ENCODE measurements around the gene PCDHGA9. TPM values are rescaled to one million over a fixed set of nuclear protein-coding genes. Genes with fewer than 3 reads are reported as not detected.
"Not testable (repeated sequence)": the region's sequence is repeated elsewhere in the genome, so short reads cannot be mapped to it uniquely, and the experiment has no call there.

The PCDHGA9 gene
- total and polyA plus RNA-seq, 2 donors (not counting 3 experiments of a cell fraction or from before 2014, with no cell fraction given) = 1.1 to 3.9 TPM

DNA sequence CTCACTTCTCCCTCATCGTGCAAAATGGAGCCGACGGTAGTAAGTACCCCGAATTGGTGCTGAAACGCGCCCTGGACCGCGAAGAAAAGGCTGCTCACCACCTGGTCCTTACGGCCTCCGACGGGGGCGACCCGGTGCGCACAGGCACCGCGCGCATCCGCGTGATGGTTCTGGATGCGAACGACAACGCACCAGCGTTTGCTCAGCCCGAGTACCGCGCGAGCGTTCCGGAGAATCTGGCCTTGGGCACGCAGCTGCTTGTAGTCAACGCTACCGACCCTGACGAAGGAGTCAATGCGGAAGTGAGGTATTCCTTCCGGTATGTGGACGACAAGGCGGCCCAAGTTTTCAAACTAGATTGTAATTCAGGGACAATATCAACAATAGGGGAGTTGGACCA is 28.7 kb downstream of the PCDHGA9 start:
- intact Hi-C loops (cut with micrococcal nuclease) = no loop called here
- peak overlapping the region; percentile 86 for H2AFZ ChIP-seq (ENCODE audit: low read depth, low read length)
- no peaks in the 10 kb centered on the region for H3K9me3 ChIP-seq (replicated peaks; ENCODE audit: control insufficient read depth, insufficient read depth, low read length)
- peaks cover 25 to 40% of the 10 kb centered on the region in 2 experiments for H3K27me3 ChIP-seq (ENCODE audit: control insufficient read depth in 2 of 2, insufficient read depth in 2 of 2, low read length in 2 of 2)
- POLR2A ChIA-PET = interaction anchor here (1.1 to 1.9 kb wide), 2 partner anchors 127 to 133 kb away, joined by 3 to 10 read pairs; no protein-coding TSS in a partner anchor
- FAIRE-seq (no peak), DNase-seq (ENCODE audit: low read depth, low spot score) (peak; percentile 33)
- TF ChIP-seq, protein P1, sequence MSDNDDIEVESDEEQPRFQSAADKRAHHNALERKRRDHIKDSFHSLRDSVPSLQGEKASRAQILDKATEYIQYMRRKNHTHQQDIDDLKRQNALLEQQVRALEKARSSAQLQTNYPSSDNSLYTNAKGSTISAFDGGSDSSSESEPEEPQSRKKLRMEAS (IDR thresholded peaks at IDR 0.05; ENCODE audit: insufficient read depth, insufficient read length) = no peak
- no peak for TF ChIP-seq FOS (IDR thresholded peaks at IDR 0.05; ENCODE audit: borderline replicate concordance, insufficient read depth, low read length)
- TF ChIP-seq, protein P2, sequence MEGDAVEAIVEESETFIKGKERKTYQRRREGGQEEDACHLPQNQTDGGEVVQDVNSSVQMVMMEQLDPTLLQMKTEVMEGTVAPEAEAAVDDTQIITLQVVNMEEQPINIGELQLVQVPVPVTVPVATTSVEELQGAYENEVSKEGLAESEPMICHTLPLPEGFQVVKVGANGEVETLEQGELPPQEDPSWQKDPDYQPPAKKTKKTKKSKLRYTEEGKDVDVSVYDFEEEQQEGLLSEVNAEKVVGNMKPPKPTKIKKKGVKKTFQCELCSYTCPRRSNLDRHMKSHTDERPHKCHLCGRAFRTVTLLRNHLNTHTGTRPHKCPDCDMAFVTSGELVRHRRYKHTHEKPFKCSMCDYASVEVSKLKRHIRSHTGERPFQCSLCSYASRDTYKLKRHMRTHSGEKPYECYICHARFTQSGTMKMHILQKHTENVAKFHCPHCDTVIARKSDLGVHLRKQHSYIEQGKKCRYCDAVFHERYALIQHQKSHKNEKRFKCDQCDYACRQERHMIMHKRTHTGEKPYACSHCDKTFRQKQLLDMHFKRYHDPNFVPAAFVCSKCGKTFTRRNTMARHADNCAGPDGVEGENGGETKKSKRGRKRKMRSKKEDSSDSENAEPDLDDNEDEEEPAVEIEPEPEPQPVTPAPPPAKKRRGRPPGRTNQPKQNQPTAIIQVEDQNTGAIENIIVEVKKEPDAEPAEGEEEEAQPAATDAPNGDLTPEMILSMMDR (IDR thresholded peaks at IDR 0.05; ENCODE audit: extremely low read depth in 1 of 2, insufficient read depth in 1 of 2, low read depth in 1 of 2, low read length in 2 of 2) = no peak
- TF ChIP-seq POLR2A (IDR thresholded peaks at IDR 0.05; ENCODE audit: low read depth, low read length) = no peak
- TF ChIP-seq MYC (IDR thresholded peaks at IDR 0.05; ENCODE audit: low read depth, low read length) = no peak
- no peak for TF ChIP-seq POLR2AphosphoS5 (IDR thresholded peaks at IDR 0.05; ENCODE audit: insufficient read depth, low read depth, low read length)
- TF ChIP-seq GATA2 (IDR thresholded peaks at IDR 0.05; ENCODE audit: insufficient read depth, insufficient read length, low read depth, low read length) = no peak
- no peak for TF ChIP-seq JUN (IDR thresholded peaks at IDR 0.05; ENCODE audit: borderline replicate concordance, insufficient read depth, insufficient read length, low read depth)
- no peak for TF ChIP-seq EZH2 (IDR thresholded peaks at IDR 0.05; ENCODE audit: borderline replicate concordance, low read depth, low read length, severe bottlenecking)
- H3K27ac ChIP-seq (ENCODE audit: insufficient read depth, low read depth, low read length) = no peak overlapping the region
- CTCF ChIA-PET = interaction anchor here (1.2 to 6.8 kb wide), 26 partner anchors 10 to 239 kb away, joined by 3 to 308 read pairs (median 20); partner anchors contain the start of genes PCDHB10, PCDHGA10, PCDHGA11 and PCDHGA3
- H3K4me3 ChIP-seq (replicated peaks in 1 of 3; ENCODE audit: insufficient read depth in 1 of 3, low read depth in 1 of 3, low read length in 3 of 3) = peak overlapping the region in 2 of 3 experiments; percentile 40 to 67
- H3K79me2 ChIP-seq (ENCODE audit: control insufficient read depth, insufficient read depth, low read length) = no peaks in the 10 kb centered on the region
- no peak overlapping the region for H3K9ac ChIP-seq (replicated peaks; ENCODE audit: extremely low read depth, insufficient read depth, low read length)
- H3K36me3 ChIP-seq (ENCODE audit: control insufficient read depth in 2 of 2, extremely low read depth in 1 of 2, insufficient read depth in 2 of 2, low read length in 2 of 2) = no peaks in the 10 kb centered on the region
- no peaks in the 10 kb centered on the region for H3K9me1 ChIP-seq (replicated peaks; ENCODE audit: control insufficient read depth, extremely low read depth, insufficient read depth, low read length)
- peak overlapping the region; percentile 93 for H3K4me2 ChIP-seq (ENCODE audit: insufficient read depth, low read length)
- H4K20me1 ChIP-seq (replicated peaks; ENCODE audit: control insufficient read depth, extremely low read depth, insufficient read depth, low read length) = no peaks in the 10 kb centered on the region
- dilution Hi-C loops (cut with MboI; ENCODE audit: extremely low pct_ligation_motif_present, low sequenced_read_pairs) = no loop called here
- no TSS peak for BruUV-seq (replicated peaks)
- H3K4me1 ChIP-seq (ENCODE audit: control insufficient read depth, extremely low read depth, insufficient read depth, low read length) = peaks cover 17% of the 10 kb centered on the region

DNA sequence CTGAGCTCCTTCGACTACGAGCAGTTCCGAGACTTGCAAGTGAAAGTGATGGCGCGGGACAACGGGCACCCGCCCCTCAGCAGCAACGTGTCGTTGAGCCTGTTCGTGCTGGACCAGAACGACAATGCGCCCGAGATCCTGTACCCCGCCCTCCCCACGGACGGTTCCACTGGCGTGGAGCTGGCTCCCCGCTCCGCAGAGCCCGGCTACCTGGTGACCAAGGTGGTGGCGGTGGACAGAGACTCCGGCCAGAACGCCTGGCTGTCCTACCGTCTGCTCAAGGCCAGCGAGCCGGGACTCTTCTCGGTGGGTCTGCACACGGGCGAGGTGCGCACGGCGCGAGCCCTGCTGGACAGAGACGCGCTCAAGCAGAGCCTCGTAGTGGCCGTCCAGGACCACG is 29.7 kb downstream of the PCDHGA9 start:
- DNase-seq (ENCODE audit: low read depth, low spot score); POLR2A ChIA-PET; H2AFZ ChIP-seq (ENCODE audit: low read depth, low read length); BruUV-seq (replicated peaks); H3K9me3 ChIP-seq (replicated peaks; ENCODE audit: control insufficient read depth, insufficient read depth, low read length); dilution Hi-C loops (cut with MboI; ENCODE audit: extremely low pct_ligation_motif_present, low sequenced_read_pairs); H3K9me1 ChIP-seq (replicated peaks; ENCODE audit: control insufficient read depth, extremely low read depth, insufficient read depth, low read length); H3K9ac ChIP-seq (replicated peaks; ENCODE audit: extremely low read depth, insufficient read depth, low read length); FAIRE-seq; intact Hi-C loops (cut with micrococcal nuclease); H3K27ac ChIP-seq (ENCODE audit: insufficient read depth, low read depth, low read length); H3K36me3 ChIP-seq (ENCODE audit: control insufficient read depth in 2 of 2, extremely low read depth in 1 of 2, insufficient read depth in 2 of 2, low read length in 2 of 2); H4K20me1 ChIP-seq (replicated peaks; ENCODE audit: control insufficient read depth, extremely low read depth, insufficient read depth, low read length); H3K79me2 ChIP-seq (ENCODE audit: control insufficient read depth, insufficient read depth, low read length); H3K4me3 ChIP-seq (replicated peaks in 1 of 3; ENCODE audit: insufficient read depth in 1 of 3, low read depth in 1 of 3, low read length in 3 of 3): not testable (repeated sequence)
- Histone ChIP-seq H3K27me3 (ENCODE audit: control insufficient read depth in 2 of 2, insufficient read depth in 2 of 2, low read length in 2 of 2) (peaks cover 20 to 32% of the 10 kb centered on the region in 2 experiments), H3K4me1 (ENCODE audit: control insufficient read depth, extremely low read depth, insufficient read depth, low read length) (peaks cover 17% of the 10 kb centered on the region), H3K4me2 (ENCODE audit: insufficient read depth, low read length) (peak overlapping the region; percentile 93)
- CTCF ChIA-PET = interaction anchor here (1.2 to 6.8 kb wide), 8 partner anchors 11 to 131 kb away, joined by 3 to 308 read pairs (median 63); partner anchors contain the start of genes PCDHGA11, PCDHGB7 and PCDHGC4

Measured in endothelial cell of umbilical vein (primary cell).